ENCODE results near the gene PER2.

The PER2 gene

GRCh38 chr2:238296638-238297457 is 8.4 kb upstream of the PER2 start:
- TF ChIP-seq FOXP2 (optimal IDR thresholded peaks at IDR 0.05; ENCODE audit: borderline replicate concordance, extremely low read depth, extremely low read length, insufficient read depth) (no peak), REST (IDR thresholded peaks at IDR 0.05; ENCODE audit: insufficient read depth in 1 of 2, low read depth in 2 of 2, low read length in 2 of 2) (no peak), SIN3A (IDR thresholded peaks at IDR 0.05; ENCODE audit: borderline replicate concordance, insufficient read depth, low read length) (no peak), TAF1 (IDR thresholded peaks at IDR 0.05; ENCODE audit: borderline replicate concordance, insufficient read depth, low read length) (no peak), POLR2AphosphoS5 (IDR thresholded peaks at IDR 0.05; ENCODE audit: low read depth, low read length) (no peak)

DNA sequence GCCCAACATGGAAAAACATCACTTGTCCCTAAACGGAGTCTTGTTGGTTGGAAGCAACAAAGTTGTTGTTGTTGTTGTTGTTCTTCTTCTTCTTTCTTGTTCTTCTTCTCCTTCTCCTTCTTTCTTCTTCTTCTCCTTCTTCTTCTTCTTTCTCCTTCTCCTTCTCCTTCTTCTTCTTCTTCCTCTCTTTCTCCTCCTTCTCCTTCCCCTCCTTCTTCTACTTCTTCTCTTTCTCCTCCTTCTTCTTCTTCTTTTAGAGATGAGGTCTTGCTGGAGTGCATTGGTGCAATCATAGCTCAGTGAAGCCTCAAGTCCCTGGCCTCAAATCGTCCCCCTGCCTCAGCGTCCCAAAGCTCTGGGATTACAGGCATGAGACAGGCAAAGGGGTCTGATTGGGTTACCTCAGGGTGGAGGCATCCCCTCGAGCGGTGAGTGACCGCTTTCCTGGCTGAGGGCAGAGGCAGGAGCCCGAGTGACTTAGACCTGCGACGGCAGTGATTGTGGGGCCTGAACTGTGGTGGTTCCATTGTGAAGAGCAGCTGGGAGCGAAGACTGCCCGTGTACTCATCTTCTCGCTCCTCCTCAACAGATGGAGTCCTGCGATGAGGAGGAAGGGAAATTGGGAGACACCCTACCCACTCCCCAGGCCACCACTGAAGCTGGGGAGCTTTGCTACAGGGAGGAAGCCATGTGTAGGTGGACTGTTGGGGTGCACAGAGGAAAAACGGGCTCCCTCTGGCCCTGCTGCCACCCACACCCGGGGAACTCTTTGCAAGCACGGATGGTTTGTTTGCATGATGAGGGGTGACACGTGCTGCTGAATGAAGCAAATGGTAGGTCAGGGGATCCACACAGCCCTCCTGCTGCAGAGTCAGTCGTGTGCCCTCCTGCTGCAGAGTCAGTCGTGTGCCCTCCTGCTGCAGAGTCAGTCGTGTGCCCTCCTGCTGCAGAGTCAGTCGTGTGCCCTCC is 7.0 kb upstream of the PER2 start:
- TF ChIP-seq SIN3A (IDR thresholded peaks at IDR 0.05; ENCODE audit: borderline replicate concordance, insufficient read depth, low read length) (no peak), REST (IDR thresholded peaks at IDR 0.05; ENCODE audit: insufficient read depth in 1 of 2, low read depth in 2 of 2, low read length in 2 of 2) (no peak), POLR2AphosphoS5 (IDR thresholded peaks at IDR 0.05; ENCODE audit: low read depth, low read length) (no peak), FOXP2 (optimal IDR thresholded peaks at IDR 0.05; ENCODE audit: borderline replicate concordance, extremely low read depth, extremely low read length, insufficient read depth) (no peak), TAF1 (IDR thresholded peaks at IDR 0.05; ENCODE audit: borderline replicate concordance, insufficient read depth, low read length) (no peak)

DNA sequence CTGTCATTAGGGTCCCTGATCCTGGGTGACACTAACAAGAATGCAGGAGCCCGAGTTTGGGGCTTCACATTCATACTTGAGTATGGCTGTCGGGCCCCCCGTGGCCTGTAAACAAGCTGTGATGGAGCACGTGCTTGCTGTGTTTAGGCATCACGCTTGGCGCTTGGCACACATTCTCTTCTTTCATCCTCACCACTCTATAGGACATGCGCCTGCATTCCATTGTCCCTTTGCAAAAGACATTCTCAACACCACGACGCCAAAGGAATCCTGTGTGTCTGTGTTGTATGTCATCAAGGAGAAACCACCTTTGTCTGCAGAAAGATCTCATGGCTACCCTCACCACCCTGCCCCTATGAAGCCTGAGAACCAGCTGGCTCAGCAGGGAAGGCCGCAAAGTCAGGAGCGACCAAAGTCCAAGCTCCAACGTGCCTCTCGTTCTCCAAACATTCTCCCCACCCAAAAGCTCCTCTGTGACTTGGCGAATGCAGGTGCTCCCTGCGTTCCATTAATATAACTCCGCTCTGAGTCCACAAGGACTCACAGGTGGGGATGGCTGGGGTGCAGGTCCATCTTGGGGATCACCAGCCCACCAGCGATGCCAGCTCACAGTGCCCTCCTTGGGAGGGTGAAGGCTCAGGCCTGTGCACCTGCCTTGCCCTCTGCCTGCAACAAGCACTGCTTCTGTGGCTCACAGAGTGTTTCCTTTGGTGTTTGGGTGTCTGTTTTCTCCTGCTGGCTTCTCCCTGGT is 6.2 kb upstream of the PER2 start:
- no peak for TF ChIP-seq POLR2AphosphoS5 (IDR thresholded peaks at IDR 0.05; ENCODE audit: low read depth, low read length)
- TF ChIP-seq TAF1 (IDR thresholded peaks at IDR 0.05; ENCODE audit: borderline replicate concordance, insufficient read depth, low read length) = no peak
- TF ChIP-seq FOXP2 (optimal IDR thresholded peaks at IDR 0.05; ENCODE audit: borderline replicate concordance, extremely low read depth, extremely low read length, insufficient read depth) = no peak
- no peak for TF ChIP-seq SIN3A (IDR thresholded peaks at IDR 0.05; ENCODE audit: borderline replicate concordance, insufficient read depth, low read length)
- TF ChIP-seq REST (IDR thresholded peaks at IDR 0.05; ENCODE audit: insufficient read depth in 1 of 2, low read depth in 2 of 2, low read length in 2 of 2) = no peak

GRCh38 chr2:238294046-238294392 is 5.6 kb upstream of the PER2 start:
- no peak for TF ChIP-seq TAF1 (IDR thresholded peaks at IDR 0.05; ENCODE audit: borderline replicate concordance, insufficient read depth, low read length)
- no peak for TF ChIP-seq FOXP2 (optimal IDR thresholded peaks at IDR 0.05; ENCODE audit: borderline replicate concordance, extremely low read depth, extremely low read length, insufficient read depth)
- no peak for TF ChIP-seq REST (IDR thresholded peaks at IDR 0.05; ENCODE audit: insufficient read depth in 1 of 2, low read depth in 2 of 2, low read length in 2 of 2)
- TF ChIP-seq POLR2AphosphoS5 (IDR thresholded peaks at IDR 0.05; ENCODE audit: low read depth, low read length) = no peak
- TF ChIP-seq SIN3A (IDR thresholded peaks at IDR 0.05; ENCODE audit: borderline replicate concordance, insufficient read depth, low read length) = no peak
